Limb (tissue), 2 donors: ENCODE results near the gene MPRIP.
"Not testable (repeated sequence)": the region's sequence is repeated elsewhere in the genome, so short reads cannot be mapped to it uniquely, and the experiment has no call there.

Source experiments
- DNase-seq, 2 donors: peaks; one replicate each; pipeline ENCODE4 v3.0.0-alpha.2; 2016; ENCODE audit errors: extremely low spot score in 2 of 2

MPRIP gene

GRCh38 chr17:17180741-17181525 lies 138.7 kb downstream of the MPRIP start:
- DNase-seq, result no peak

- no peak for DNase-seq
Measured at GRCh38 chr17:17181666-17182597, 139.7 kb downstream of the MPRIP start.

- DNase-seq, result no peak
Measured at GRCh38 chr17:17182598-17183136, 140.4 kb downstream of the MPRIP start.

- DNase-seq, result no peak
Measured at GRCh38 chr17:17183744-17184143, 141.5 kb downstream of the MPRIP start.

GRCh38 chr17:17184985-17185757 lies 142.9 kb downstream of the MPRIP start:
- not testable (repeated sequence) for DNase-seq

- DNase-seq, result no peak
Measured at GRCh38 chr17:17186051-17186450, 143.8 kb downstream of the MPRIP start.

- no peak for DNase-seq
Measured at GRCh38 chr17:17186551-17187505, 144.6 kb downstream of the MPRIP start.

- DNase-seq, result no peak
Measured at GRCh38 chr17:17188586-17188985, 146.3 kb downstream of the MPRIP start.

GRCh38 chr17:17189559-17189958 lies 147.3 kb downstream of the MPRIP start:
- DNase-seq, result no peak

- no peak for DNase-seq
Measured at GRCh38 chr17:17190188-17190587, 147.9 kb downstream of the MPRIP start.

GRCh38 chr17:17191346-17191792 lies 149.1 kb downstream of the MPRIP start:
- no peak for DNase-seq

GRCh38 chr17:17191961-17192381 lies 149.7 kb downstream of the MPRIP start:
- DNase-seq, result no peak

GRCh38 chr17:17195466-17195865 lies 153.2 kb downstream of the MPRIP start:
- DNase-seq, result not testable (repeated sequence)

GRCh38 chr17:17196776-17197175 lies 154.5 kb downstream of the MPRIP start:
- no peak for DNase-seq

GRCh38 chr17:17198281-17198680 lies 156.0 kb downstream of the MPRIP start:
- DNase-seq, result no peak

- DNase-seq, result no peak
Measured at GRCh38 chr17:17200311-17200710, 158.1 kb downstream of the MPRIP start.

- DNase-seq, result no peak
Measured at GRCh38 chr17:17200831-17201230, 158.6 kb downstream of the MPRIP start.

- no peak for DNase-seq
Measured at GRCh38 chr17:17201271-17201670, 159.0 kb downstream of the MPRIP start.

GRCh38 chr17:17201907-17202306 lies 159.7 kb downstream of the MPRIP start:
- DNase-seq, result no peak

- DNase-seq, result no peak
Measured at GRCh38 chr17:17203173-17203730, 161.0 kb downstream of the MPRIP start.
